Stimulated activated CD4-positive, alpha-beta T cell treated with anti-CD3 and anti-CD28 coated beads, Interleukin-1b, Interleukin-23, amount 100 ng/mL, for 24 hours (primary cell): ENCODE measurements around the gene FBXO39.
"Not testable (repeated sequence)": the region's sequence is repeated elsewhere in the genome, so short reads cannot be mapped to it uniquely, and the experiment has no call there.

Experiments used
- DNase-seq, 4 experiments: peaks; one replicate each; pipeline ENCODE4 v3.0.0-alpha.2; 2020; ENCODE audit warnings: low read depth in 4 of 4, low spot score in 1 of 4

The FBXO39 gene

GRCh38 chr17:6775871-6776405 lies at the start of gene FBXO39:
FBXO39 (plus strand) TSS chr17:6776215; CDS start chr17:6779869, 3,654 bp downstream.
- no peak for DNase-seq

GRCh38 chr17:6729531-6729930 lies 46.5 kb upstream of the FBXO39 start:
- DNase-seq, result no peak

GRCh38 chr17:6746665-6747064 lies 29.4 kb upstream of the FBXO39 start:
- DNase-seq, result not testable (repeated sequence)

- DNase-seq, result no peak
These were observed 27.4 kb upstream of the FBXO39 start for GRCh38 chr17:6748617-6749016.

- no peak for DNase-seq
These were observed 26.5 kb upstream of the FBXO39 start for GRCh38 chr17:6749519-6749918.

GRCh38 chr17:6752068-6752909 lies 23.7 kb upstream of the FBXO39 start:
- DNase-seq, result no peak

GRCh38 chr17:6753006-6753445 lies 23.0 kb upstream of the FBXO39 start:
- DNase-seq, result peak in 1 of 4 experiments; percentile 17

- no peak for DNase-seq
These were observed 22.5 kb upstream of the FBXO39 start for GRCh38 chr17:6753546-6753945.

GRCh38 chr17:6755281-6755680 lies 20.7 kb upstream of the FBXO39 start:
- DNase-seq, result no peak

GRCh38 chr17:6755731-6756184 lies 20.3 kb upstream of the FBXO39 start, which contains the start of gene XAF1:
XAF1 (plus strand) TSS chr17:6756046; CDS start chr17:6756079, 33 bp downstream.
- peak in 2 of 4 experiments; percentile 17 to 21 for DNase-seq

- no peak for DNase-seq
These were observed 19.5 kb upstream of the FBXO39 start for GRCh38 chr17:6756425-6757031.

- DNase-seq, result no peak
These were observed 18.3 kb upstream of the FBXO39 start for GRCh38 chr17:6757747-6758146.

- no peak for DNase-seq
These were observed 14.2 kb upstream of the FBXO39 start for GRCh38 chr17:6761779-6762178.

- DNase-seq, result no peak
These were observed 7.6 kb upstream of the FBXO39 start for GRCh38 chr17:6768447-6768846.

GRCh38 chr17:6772016-6772415 lies 4.0 kb upstream of the FBXO39 start:
- DNase-seq, result no peak

- DNase-seq, result not testable (repeated sequence)
These were observed 1.1 kb upstream of the FBXO39 start for GRCh38 chr17:6774906-6775305.

GRCh38 chr17:6779411-6779810 lies 3.4 kb downstream of the FBXO39 start:
- DNase-seq, result no peak

GRCh38 chr17:6780001-6780400 lies 4.0 kb downstream of the FBXO39 start:
- DNase-seq, result no peak

GRCh38 chr17:6780886-6781285 lies 4.9 kb downstream of the FBXO39 start:
- DNase-seq, result no peak

GRCh38 chr17:6782244-6782643 lies 6.2 kb downstream of the FBXO39 start:
- DNase-seq, result no peak

- no peak for DNase-seq
These were observed 10.6 kb downstream of the FBXO39 start for GRCh38 chr17:6786618-6787017.
